Measurements from ENCODE around the gene LIPG.
"Not testable (repeated sequence)": the region's sequence is repeated elsewhere in the genome, so short reads cannot be mapped to it uniquely, and the experiment has no call there.

LIPG gene

DNA sequence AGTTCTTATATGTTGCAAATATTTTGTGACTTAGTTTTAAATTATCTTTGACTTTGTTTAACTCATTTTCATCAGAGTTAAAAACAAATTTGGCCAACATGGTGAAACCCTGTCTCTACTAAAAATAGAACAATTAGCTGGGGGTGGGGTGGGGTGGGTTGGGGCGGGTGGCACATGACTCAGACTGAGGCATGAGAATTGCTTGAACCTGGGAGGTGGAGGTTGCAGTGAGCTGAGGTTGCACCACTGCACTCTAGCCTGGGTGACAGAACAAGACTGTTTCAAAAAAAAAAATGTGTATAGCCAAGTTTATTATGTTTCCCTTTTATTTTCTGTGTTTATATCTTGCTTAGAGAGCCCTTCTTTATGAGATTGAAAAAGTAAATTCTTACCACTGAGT lies 14.2 kb upstream of the LIPG start:
- no peak for DNase-seq

DNA sequence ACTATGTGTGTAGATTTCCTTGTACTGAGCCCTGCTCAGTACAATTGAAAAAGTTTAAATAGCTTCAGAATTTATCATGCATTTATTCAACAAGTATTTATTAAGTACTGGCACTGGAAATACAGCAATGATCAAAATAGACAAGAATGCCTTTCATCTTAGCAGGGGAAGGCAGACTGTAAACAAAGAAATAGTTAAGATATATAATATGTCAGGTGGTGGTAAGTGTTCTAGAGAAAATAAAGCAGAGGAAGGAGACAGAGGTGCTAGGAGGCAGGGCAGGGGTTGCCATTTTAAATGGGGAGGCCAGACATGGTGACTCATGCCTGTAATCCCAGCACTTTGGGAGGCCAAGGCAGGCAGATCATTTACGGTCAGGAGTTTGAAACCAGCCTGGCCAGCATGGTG lies 13.6 kb upstream of the LIPG start:
- no peak for DNase-seq

DNA sequence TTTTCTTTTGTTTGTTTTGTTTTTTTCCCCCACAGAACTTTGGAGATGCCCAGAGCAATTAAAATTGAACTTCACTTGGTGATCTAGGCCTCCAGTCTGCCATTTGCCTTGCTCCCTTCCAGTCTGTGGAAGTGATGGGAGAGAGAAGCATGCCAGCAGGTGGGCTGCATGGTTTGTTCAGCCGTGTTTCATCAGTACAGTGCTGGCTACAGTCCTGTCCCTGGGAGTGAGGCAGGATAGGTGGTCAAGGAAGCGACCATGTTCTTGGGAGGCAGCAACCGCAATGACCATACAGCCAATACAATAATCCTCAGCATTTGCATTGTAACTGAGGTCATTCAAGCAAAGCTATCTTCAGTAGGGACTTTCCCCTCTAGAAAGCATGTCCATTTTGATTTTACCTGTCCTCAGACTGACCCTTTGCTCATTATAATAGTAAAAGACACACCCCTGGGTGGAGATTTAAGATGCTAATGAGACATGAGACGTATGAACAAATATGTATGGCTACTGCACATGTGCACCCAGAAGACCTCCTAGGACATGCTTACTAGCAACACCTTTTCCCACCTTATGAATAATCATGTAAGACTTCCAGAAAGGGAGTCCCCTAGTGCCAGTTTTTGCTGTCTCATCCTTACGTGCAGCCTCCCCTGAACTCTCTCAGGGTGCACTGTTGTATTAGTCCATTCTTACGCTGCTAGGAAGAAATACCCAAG lies 11.1 kb upstream of the LIPG start:
- DNase-seq: no peak

DNA sequence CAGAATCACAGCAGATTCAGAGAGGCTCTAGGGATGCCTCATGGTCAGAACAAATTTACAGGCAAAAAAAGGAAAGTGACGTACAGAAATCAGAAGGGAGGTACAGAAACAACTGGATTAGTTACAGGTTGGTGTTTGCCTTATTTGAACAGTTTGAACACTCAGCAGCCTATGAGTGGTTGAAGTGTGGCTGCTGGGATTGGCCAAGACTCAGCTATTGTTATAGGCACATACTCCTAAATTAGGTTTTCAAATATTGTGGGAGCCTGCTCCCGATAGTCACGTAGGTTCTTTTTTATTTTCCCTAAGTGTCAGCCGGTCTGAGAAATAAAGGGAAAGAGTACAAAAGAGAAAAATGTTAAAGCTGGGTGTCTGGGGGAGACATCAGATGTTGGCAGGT lies 8.9 kb upstream of the LIPG start:
- no peak for DNase-seq

DNA sequence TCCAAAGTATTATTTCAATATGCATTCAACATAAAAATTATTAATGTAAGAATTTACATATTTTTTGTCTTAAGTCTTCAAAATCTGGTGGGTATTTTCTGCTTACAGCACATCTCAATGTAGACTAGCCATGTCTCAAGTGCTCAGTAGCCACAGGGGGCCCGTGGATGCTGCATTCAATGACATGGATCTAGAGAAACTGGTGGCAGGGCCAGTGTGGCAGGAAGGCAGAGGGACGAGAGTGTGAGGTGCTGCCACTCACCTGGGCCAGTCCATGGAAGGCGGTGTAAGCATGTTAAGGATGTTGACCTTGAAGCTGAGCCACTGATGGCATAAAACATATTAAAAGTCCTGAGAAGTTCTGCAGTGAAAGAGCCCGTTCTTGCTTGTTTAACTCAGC lies 6.2 kb upstream of the LIPG start:
- DNase-seq: no peak

DNA sequence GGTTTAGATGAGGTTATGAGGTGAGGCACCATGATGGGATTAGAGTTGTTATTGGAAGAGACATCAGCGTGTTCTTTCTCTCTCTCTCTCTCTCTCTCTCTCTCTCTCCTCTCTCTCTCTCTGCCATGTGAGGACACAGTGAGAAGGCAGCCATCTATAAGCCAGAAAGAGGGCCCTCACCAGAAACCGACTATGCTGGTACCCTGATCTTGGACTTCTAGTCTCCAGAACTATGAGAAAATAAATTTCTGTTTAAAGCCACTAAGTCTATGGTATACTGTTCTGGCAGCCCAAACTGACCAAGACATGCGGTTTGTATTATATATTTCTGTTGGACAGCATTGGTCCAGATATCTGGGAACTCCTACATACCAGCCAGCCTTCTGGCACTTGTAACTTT lies 3.5 kb upstream of the LIPG start:
- no peak for DNase-seq

DNA sequence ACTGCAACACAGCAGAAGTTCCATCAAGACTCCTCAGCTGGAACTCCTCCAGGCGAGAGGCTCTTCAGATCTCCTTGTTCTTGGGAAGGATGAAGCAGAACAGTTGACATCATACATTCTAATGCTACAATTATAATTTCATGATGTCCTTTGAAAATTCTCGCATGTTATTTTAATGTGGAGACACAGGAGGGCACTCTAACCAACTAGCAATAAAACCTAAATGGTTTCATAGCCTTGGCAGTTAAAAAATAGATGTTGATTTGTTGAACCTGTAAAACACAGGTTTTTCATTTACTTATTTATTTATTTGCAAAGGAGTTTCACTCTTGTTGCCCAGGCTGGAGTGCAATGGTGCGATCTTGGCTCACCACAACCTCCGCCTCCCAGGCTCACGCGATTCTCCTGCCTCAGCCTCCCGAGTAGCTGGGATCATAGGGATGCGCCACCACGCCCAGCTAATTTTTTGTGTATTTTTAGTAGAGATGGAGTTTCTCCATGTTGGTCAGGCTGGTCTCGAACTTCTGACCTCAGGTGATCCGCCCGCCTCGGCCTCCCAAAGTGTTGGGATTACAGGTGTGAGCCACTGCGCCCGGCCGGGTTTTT lies 2.4 kb upstream of the LIPG start:
- DNase-seq: not testable (repeated sequence)

DNA sequence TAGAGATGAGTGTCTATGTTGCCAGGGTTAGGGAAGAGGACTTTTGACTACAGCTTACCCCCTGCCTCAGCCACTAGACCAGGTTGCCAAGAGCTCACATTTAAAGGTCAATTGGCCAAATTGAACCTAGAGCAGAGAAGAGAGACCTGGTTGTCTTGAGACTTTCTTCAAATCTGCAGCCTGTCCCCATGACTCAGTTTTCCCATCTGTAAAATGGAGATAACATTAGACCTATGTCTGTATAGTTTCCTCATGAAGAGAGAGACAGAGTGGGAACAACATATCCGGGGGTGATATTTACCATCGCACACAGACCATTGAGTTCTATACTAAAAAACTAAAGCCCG lies 1.6 kb upstream of the LIPG start:
- DNase-seq: no peak

DNA sequence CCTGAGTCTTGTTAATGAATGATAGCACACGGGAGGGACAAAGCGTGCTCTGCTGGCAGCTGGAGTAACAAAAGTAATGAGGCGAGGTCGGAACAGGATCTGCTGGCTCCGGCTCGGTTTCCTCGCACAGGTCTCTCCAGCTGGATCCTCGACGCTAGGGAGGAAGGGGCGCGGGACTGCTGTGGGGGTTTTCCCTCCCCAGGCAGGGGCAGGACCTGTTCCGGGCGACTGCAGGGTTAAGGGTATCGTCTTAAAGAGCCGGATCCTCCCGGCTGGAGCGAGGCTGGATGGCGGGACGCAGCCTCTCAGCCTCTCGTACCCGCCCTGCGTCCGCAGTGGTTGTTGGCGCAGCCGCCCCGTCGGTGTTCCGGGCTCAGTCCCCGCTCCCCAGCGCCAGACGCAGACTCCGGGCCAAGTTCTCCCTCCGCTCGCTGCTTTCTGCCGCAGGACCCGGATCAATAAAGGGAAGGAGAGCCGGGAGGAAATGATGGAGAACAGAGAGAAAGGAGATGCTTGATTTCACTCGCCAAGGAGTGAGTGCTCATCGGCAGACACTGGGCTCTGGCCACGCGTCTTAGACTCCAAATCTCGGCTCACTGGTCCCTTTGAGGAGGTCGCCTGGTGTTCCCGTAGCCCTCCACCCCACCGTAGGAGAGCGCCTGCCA lies 1.1 kb upstream of the LIPG start:
- no peak for DNase-seq

DNA sequence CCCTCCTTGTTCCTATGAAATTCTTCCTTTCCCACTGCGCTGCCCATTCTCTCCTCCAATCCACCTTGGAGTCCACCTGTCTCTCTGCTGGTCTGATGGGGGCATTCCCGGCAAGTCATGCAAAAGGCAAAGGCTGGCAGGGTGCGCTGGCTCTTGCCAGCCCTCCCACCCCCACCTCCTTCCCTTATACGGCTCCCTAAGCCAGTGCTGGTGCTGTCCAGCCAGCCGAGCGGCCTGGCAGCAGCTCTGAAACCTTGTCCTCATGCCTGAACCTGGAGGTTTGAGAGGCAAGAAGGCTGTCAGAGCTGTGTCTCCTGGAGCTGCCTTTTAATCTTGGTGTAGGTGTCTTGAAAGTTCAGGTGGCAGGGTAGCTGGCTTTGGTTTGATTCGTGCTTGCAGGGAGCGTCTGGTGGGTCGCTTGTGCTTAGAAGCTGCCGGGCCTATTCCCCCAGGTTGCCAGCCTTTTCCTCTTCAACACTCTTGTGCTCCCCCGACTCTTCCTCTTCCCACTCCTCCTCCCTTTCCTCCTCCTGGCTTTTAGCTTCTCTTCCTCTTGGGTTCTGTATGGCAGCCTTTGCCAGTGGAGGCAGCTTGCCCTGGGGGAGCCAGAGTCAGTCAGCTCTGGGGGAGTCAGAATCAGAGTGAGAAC lies 748 bp downstream of the LIPG start:
- no peak for DNase-seq

DNA sequence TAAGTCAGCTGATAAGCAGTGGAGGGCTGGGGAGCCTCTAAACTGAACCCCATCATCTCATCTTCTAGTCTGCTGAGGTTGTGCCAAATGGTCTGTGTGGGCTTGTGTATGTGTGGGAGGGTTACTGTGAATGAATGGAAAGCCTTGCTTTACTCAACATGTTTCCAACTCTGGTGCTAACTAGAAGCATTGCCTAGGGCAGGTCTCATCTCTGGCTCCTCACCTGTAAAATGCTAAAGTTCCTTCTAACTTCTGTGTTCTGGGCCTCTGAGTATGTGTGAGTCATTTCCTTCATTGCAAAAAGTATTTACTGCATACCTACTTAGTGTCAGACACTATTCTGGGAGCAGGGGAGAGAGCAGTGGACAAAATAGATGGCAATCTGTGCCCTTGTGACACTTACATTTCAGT lies 1.3 kb downstream of the LIPG start:
- no peak for DNase-seq

DNA sequence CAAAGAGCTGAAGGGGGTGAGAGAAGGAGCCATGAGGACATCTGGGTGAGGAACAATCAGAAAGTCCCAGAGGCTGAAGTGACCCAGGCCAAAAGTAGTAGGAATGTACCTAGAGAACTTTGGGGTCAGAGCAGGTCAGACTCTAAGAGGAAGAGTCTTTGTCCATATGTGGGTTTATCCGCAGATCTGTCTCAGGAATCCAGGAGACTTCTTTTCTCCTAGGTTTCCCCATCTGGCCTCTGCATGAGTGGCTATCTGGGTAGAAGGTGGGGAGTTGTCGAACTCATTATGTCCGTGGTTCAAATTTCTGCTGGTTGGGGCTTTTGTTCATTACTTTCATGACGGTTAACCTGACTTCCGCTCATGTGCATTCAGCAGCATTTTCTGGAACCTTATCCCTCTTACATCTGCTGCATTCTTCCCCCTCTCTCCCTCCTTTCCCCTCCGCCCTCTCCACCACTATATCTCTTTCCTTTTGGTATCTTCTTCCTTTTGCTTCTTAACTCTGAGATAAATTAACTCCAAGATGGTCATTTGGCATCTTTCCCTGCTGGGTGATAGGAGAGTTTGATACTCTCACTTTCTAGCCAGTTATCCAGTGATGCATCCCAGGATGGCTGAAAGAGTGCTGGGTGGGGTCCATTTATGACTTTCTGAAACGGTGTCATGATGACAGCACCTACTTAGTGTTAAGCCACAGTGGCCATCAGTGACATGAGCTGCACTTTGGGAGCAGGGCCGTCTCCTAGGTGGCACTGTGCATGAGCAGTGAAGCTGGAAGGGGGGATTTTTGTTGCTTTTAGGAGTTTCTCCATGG lies 2.1 kb downstream of the LIPG start:
- DNase-seq: no peak

DNA sequence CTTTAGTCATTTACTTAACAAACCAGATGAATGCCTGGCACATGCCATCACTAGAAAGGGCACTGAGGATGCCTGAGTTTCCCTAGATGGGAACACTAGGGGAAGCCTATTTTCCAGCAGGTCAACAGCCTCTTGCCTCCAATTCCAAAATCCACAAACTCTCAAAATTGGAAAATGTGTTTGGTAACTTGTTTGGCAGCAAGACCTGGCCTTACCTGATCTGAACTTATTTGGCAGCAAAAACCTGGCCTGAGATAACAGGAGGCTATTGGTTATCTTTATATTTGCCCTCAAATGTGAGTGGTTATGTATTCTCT lies 2.6 kb downstream of the LIPG start:
- no peak for DNase-seq

DNA sequence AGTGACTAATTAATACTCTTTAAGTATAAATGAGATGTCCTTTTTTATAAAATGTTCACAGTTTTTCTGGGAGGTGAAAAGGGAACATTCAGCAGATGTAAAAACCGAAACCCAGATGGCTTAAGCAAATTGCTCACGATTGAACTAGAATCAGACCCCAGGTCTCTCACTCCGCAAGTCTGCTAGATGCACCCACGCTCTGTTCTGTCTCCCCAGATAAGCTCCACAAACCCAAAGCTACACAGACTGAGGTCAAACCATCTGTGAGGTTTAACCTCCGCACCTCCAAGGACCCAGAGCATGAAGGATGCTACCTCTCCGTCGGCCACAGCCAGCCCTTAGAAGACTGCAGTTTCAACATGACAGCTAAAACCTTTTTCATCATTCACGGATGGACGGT lies 3.2 kb downstream of the LIPG start:
- no peak for DNase-seq

DNA sequence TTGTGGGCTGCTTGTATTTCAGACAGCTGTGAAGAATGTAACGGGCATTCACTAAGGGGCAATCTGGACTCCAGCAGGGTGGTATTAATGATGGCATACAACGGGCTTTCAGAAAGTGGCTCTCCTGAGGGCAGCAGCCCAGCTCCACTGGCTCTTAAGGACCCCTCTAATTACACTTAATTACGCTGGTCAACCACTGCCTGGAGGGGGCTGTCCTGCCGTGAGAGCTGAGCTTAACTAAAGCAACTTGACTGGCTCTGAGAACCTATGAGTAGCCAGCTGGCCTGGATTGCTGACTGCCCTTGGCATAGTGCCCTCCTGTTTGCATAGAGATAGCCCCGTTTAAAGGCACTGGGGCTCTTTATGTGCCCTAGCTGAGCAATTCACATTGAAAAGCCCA lies 3.8 kb downstream of the LIPG start:
- DNase-seq: no peak

DNA sequence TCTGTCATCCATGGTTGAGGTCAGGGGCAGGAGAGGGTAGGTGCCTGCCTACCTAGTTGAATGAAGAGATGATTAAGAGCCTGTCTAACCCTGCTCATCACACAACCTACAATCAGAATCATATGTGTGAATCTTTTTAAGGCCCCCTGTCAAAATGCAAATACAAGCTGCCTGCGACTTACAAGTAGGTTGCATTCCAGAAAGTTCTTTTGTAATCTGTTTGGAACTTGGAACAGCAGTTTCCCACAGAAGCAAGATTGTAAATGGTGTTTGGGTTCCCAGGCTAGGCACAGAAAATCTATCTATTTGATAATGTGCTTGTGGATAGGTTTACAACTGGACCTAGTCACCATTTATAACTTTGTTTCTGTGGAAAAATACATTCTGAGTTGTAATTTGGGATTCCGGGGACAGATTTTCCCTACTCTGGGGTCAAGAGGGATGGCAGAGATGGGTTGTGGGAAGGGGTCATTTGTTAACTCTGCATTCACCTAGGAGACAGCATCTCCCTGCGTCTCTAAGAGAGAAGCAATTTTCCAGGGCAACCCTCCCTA lies 4.4 kb downstream of the LIPG start:
- no peak for DNase-seq

DNA sequence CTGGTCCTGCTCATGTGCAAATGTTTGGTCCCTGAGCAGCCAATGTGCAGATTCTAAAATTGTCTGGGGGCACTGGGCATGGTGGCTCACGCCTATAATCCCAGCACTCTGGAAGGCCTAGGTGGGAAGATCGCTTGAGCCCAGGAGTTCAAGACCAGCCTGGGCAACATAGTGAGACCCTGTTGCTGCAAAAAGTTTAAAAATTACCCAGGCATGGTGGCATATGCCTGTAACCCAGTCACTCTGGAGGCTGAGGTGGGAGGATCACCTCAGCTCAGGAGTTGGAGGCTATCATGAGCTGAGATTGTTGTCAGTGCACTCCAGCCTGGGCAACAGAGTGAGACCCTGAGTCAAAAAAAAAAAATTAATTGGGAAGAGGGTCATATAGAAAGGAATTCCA lies 5.1 kb downstream of the LIPG start:
- no peak for DNase-seq

DNA sequence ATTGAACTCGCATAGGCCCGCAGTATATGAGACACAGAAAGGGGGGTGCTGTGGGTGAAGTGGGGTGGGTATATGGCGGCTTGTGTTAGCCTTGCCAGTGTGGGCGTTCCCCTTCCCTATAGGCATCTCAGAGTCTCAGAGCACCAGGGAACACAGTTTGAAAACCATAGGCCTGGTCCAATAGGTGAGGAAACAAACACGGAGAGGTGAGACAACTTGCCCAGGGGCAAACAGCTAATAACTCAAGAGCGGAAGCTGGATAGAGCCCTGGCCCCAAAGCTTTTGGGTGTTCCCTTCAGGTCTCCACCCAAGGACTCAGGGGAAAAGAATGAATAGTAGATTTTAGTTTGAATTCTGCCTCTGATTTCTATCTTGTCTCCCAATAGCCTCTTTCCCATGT lies 7.9 kb downstream of the LIPG start:
- DNase-seq: no peak

DNA sequence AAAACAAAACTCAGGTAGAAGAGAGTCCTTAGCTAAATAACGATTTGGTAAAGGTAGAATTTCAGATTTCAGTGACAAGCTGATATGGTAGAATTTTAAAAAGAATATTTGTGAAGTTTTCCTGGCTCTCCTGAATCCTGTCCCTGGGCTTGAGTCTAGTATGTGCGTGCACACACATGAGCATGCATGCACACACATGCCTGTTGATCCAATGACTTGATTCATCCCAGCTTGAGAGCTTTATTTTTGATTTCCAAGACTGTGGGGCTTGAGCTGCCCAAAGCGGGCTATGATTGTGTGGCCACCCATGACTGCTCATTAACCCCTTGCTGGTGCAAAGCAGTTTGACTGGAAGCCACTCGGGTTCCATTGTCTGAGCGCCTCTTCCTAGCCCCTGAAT lies 9.0 kb downstream of the LIPG start:
- DNase-seq: no peak

DNA sequence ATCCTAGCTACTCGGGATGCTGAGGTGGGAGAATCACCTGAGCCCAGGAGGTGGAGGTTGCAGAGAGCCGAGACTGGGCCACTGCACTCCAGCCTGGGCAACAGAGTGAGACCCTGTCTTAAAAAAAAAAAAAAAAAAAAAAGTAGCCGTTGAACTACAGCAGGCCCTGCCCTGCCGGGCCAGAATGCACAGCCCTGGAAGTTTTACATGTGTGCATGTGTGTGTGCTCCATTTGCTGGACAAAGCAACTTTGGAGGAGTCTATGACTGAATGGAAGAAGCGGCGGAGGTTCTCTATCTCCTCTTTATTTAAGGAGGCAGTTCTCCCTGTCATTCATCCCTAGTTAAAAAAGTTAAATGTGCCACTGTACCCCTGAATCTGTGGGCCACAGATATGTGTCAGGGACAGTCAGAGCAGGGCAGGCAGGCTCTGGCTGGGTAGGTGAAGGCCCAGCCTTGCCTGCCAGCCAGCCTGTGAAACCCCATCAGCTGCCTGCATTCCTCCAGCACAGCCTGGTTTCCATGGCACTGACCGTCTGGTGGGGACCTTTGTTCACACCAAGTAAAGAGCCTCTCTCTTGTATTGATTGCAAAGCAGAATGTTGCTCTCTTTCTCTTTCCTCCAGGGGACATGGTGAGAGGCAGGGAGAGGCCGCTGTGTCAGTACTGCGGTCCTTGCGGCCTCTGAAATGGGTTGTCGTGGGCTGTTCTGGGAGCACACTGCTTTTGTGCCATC lies 10.9 kb downstream of the LIPG start:
- no peak for DNase-seq

DNA sequence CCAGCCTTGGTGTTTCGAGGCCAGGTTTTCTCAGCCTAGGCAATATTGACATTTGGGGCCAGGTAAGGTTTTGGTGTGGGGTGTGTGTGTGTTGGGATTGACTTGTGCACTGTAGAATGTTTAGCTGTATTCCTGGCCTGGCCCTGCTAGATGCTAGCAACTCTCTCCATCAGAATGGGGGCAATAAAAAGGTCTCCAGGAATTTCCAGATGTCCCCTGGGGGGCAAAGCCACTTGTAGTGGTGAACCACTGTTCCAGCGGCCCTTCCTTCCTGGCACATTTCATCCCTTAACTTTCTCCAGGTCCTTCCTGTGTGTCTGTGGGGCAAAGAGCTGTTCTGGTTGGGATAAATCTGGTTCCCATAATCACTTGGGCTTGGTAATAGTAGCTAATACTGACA lies 12.0 kb downstream of the LIPG start:
- DNase-seq: no peak

DNA sequence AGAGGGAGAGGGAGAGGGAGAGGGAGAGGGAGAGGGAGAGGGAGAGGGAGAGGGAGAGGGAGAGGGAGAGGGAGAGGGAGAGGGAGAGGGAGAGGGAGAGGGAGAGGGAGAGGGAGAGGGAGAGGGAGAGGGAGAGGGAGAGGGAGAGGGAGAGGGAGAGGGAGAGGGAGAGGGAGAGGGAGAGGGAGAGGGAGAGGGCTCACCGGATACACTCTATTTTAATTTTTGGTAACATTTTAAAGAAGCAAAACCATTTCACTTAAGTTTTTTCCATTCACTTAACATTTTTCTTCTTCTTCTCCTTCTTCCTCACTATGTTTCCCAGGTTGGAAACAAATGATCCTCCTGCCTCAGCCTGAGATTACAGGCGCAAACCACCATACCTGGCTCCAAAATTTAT lies 17.2 kb downstream of the LIPG start:
- DNase-seq: not testable (repeated sequence)
